HepG2 (cell line): ENCODE data around the gene MICOS13.

ENCODE experiments used
- CTCF ChIP-seq: sonication (generic); formaldehyde crosslinking; IDR thresholded peaks from 2 replicates; pipeline ENCODE4 v1.5.0; 2020; ENCODE audit warnings: mild to moderate bottlenecking, missing genetic modification reagents, moderate library complexity
- FOXK2 ChIP-seq: fragments of 450-650 bp; IDR thresholded peaks from 2 replicates; pipeline ENCODE4 v1.6.1; 2016
- GABPA ChIP-seq, 2 experiments: IDR thresholded peaks; 2 replicates each; pipeline ENCODE4 v1.6.1; 2011 to 2016; ENCODE audit warnings: low read depth in 2 of 2, low read length in 1 of 2, missing biosample characterization in 1 of 2, missing genetic modification characterization in 1 of 2
- HNRNPLL ChIP-seq: fragments of 200-400 bp; formaldehyde crosslinking; IDR thresholded peaks from 2 replicates; pipeline ENCODE4 v1.6.1; 2017; ENCODE audit warnings: mild to moderate bottlenecking, low read depth, low read length; ENCODE audit not compliant: poor library complexity, severe bottlenecking
- MIER2 ChIP-seq: IDR thresholded peaks from 2 replicates; pipeline ENCODE4 v1.6.1; 2016; ENCODE audit warnings: missing biosample characterization, missing genetic modification reagents
- NR2F1 ChIP-seq, 2 experiments: fragments of 450-650 bp in 1 of 2; formaldehyde crosslinking in 1 of 2; IDR thresholded peaks; 2 replicates each; pipeline versions ENCODE4 v1.5.0 to v1.6.1; 2016 to 2020; ENCODE audit warnings: mild to moderate bottlenecking in 1 of 2, missing compliant biosample characterization in 1 of 2, missing genetic modification reagents in 1 of 2, moderate library complexity in 1 of 2
- PHF20 ChIP-seq: sonication (generic); formaldehyde crosslinking; IDR thresholded peaks from 2 replicates; pipeline ENCODE4 v1.5.0; 2020; ENCODE audit warnings: mild to moderate bottlenecking, missing genetic modification reagents
- POLR2A ChIP-seq, 2 experiments: IDR thresholded peaks; 2 replicates each; pipeline ENCODE4 v1.6.1; 2011; ENCODE audit warnings: low read depth in 2 of 2, low read length in 2 of 2, mild to moderate bottlenecking in 1 of 2, moderate library complexity in 1 of 2; ENCODE audit not compliant: insufficient read depth in 1 of 2
- POLR2AphosphoS5 ChIP-seq: IDR thresholded peaks from 2 replicates; pipeline ENCODE4 v1.6.1; 2012; ENCODE audit warnings: low read depth, low read length
- RFX5 ChIP-seq: IDR thresholded peaks from 2 replicates; pipeline ENCODE4 v1.6.1; 2011; ENCODE audit warnings: low read depth, low read length, improper control_type of control experiment
- RFXANK ChIP-seq: IDR thresholded peaks from 2 replicates; pipeline ENCODE4 v1.6.1; 2016
- SMC3 ChIP-seq: IDR thresholded peaks from 2 replicates; pipeline ENCODE4 v1.6.1; 2011; ENCODE audit warnings: low read length, improper control_type of control experiment
- ZNF639 ChIP-seq: conservative IDR thresholded peaks from 2 replicates; pipeline ENCODE4 v1.6.1; 2018; ENCODE audit warnings: missing genetic modification reagents
- ZNF670 ChIP-seq: sonication (generic); formaldehyde crosslinking; IDR thresholded peaks from 2 replicates; pipeline ENCODE4 v1.8.0; 2022; ENCODE audit warnings: mild to moderate bottlenecking, missing genetic modification reagents, borderline replicate concordance

- no peak for TF ChIP-seq PHF20 (CRISPR knock-in tag)
- TF ChIP-seq SMC3 = no peak
- TF ChIP-seq ZNF670 (CRISPR knock-in tag) = no peak
- no peak for TF ChIP-seq RFX5
- no peak for TF ChIP-seq MIER2 (CRISPR knock-in tag)
- TF ChIP-seq POLR2AphosphoS5 = no peak
- TF ChIP-seq FOXK2 = no peak
- no peak for TF ChIP-seq GABPA (IDR thresholded peaks at IDR 0.05; ENCODE audit: low read depth, low read length)
- no peak for TF ChIP-seq GABPA (CRISPR knock-in tag; IDR thresholded peaks at IDR 0.05; ENCODE audit: low read depth)
- 0 out of 4 replicates have a peak, but pooled peaks of 1 of the 2 experiments have one; percentile 29 for TF ChIP-seq POLR2A (IDR thresholded peaks at IDR 0.05; ENCODE audit: insufficient read depth in 1 of 2, low read depth in 2 of 2, low read length in 2 of 2)
- no peak for TF ChIP-seq ZNF639 (CRISPR knock-in tag)
- TF ChIP-seq NR2F1 (CRISPR knock-in tag; IDR thresholded peaks at IDR 0.05) = no peak
- TF ChIP-seq HNRNPLL = no peak
- TF ChIP-seq RFXANK (CRISPR knock-in tag) = no peak
- TF ChIP-seq CTCF (CRISPR knock-in tag) = no peak
These were observed 4.1 kb downstream of the MICOS13 start for GRCh38 chr19:5676105-5676771.
